NCI-H446 treated with DMSO at 0.1 percent for 48 hours (cell line): ENCODE measurements around the gene TMEM59.
"Not testable (repeated sequence)": the region's sequence is repeated elsewhere in the genome, so short reads cannot be mapped to it uniquely, and the experiment has no call there.

Experiments used
- DNase-seq: peaks from one replicate; lab custom pipeline; 2025; lab: John Stamatoyannopoulos, UW

TMEM59 gene

GRCh38 chr1:54052934-54053744 is at the start of gene TMEM59, which contains the start of gene TCEANC2:
Gene TMEM59, minus strand, starts transcription at chr1:54053204. Its CDS starts 16 bp downstream, at chr1:54053188.
Gene TCEANC2, plus strand, starts transcription at chr1:54053608. Its CDS starts 815 bp downstream, at chr1:54054423.
- DNase-seq = peak; percentile 99

- DNase-seq = no peak
Measured at GRCh38 chr1:54100500-54100899, 47.5 kb upstream of the TMEM59 start.

GRCh38 chr1:54099061-54099610 is 46.1 kb upstream of the TMEM59 start:
- no peak for DNase-seq

- no peak for DNase-seq
Measured at GRCh38 chr1:54096877-54097240, 43.9 kb upstream of the TMEM59 start.

GRCh38 chr1:54096227-54096876 is 43.3 kb upstream of the TMEM59 start:
- DNase-seq = no peak

- DNase-seq = no peak
Measured at GRCh38 chr1:54095546-54096226, 42.7 kb upstream of the TMEM59 start.

GRCh38 chr1:54094730-54095105 is 41.7 kb upstream of the TMEM59 start:
- DNase-seq = not testable (repeated sequence)

GRCh38 chr1:54094001-54094729 is 41.2 kb upstream of the TMEM59 start:
- DNase-seq = no peak

GRCh38 chr1:54091666-54092065 is 38.7 kb upstream of the TMEM59 start:
- no peak for DNase-seq

- DNase-seq = no peak
Measured at GRCh38 chr1:54088385-54088784, 35.4 kb upstream of the TMEM59 start.

GRCh38 chr1:54086754-54087153 is 33.8 kb upstream of the TMEM59 start:
- no peak for DNase-seq

GRCh38 chr1:54084794-54085193 is 31.8 kb upstream of the TMEM59 start:
- DNase-seq = no peak

- no peak for DNase-seq
Measured at GRCh38 chr1:54081306-54082270, 28.6 kb upstream of the TMEM59 start.

GRCh38 chr1:54080598-54081049 is 27.6 kb upstream of the TMEM59 start:
- DNase-seq = no peak

GRCh38 chr1:54077359-54077758 is 24.4 kb upstream of the TMEM59 start:
- DNase-seq = no peak

GRCh38 chr1:54070171-54070837 is 17.3 kb upstream of the TMEM59 start:
- DNase-seq = peak; percentile 39

GRCh38 chr1:54069791-54070170 is 16.8 kb upstream of the TMEM59 start:
- no peak for DNase-seq

- no peak for DNase-seq
Measured at GRCh38 chr1:54064299-54064698, 11.3 kb upstream of the TMEM59 start.

GRCh38 chr1:54054438-54054749 is 1.4 kb upstream of the TMEM59 start:
- no peak for DNase-seq

- no peak for DNase-seq
Measured at GRCh38 chr1:54053745-54054437, 887 bp upstream of the TMEM59 start.
